SK-N-SH (cell line): ENCODE data around the gene VPS35L. TPM values are rescaled to one million over a fixed set of nuclear protein-coding genes. Genes with fewer than 3 reads are reported as not detected.

ENCODE experiments used
- CTCF ChIA-PET: fragments of 300-600, 350-600 bp; formaldehyde crosslinking; extraction: SDS; loops from one replicate; lab custom pipeline; 2021; lab: Yijun Ruan, JAX
- POLR2A ChIA-PET: fragments of 350-600 bp; sonication (Branson Sonifier 250); formaldehyde crosslinking; extraction: SDS; loops from one replicate; lab custom pipeline; 2020; ENCODE audit warnings: antibody characterized with exemption, inconsistent platforms; lab: Yijun Ruan, JAX
- DNase-seq: peaks from one replicate; pipeline ENCODE4 v3.0.0; 2012
- H2AFZ ChIP-seq: fragments of 200-600 bp; sonication (generic); 2 replicates; pipeline ENCODE4 v1.8.1; 2016; ENCODE audit warnings: antibody characterized with exemption, mild to moderate bottlenecking, low read depth
- H3F3A ChIP-seq: fragments of 200-600 bp; sonication (generic); replicated peaks from 2 replicates; pipeline ENCODE3; 2016; ENCODE audit warnings: antibody characterized with exemption, mild to moderate bottlenecking; ENCODE audit not compliant: insufficient read depth
- H3K27ac ChIP-seq, 2 experiments: fragments of 200-500 bp in 1 of 2; fragments of 200-600 bp in 1 of 2; sonication (Bioruptor generic) in 1 of 2; sonication (generic), shearing (Covaris generic) in 1 of 2; 2 replicates each; pipeline versions ENCODE4 v1.5.1 to v1.6.1; 2014 to 2016; ENCODE audit warnings: low read depth in 2 of 2, inconsistent platforms in 1 of 2, low read length in 1 of 2, mild to moderate bottlenecking in 1 of 2, mixed read lengths in 1 of 2
- H3K27me3 ChIP-seq: fragments of 200-600 bp; sonication (generic), shearing (Covaris generic); 2 replicates; pipeline ENCODE4 v1.6.1; 2016; ENCODE audit warnings: mixed run types; ENCODE audit not compliant: insufficient read depth
- H3K36me3 ChIP-seq, 2 experiments: fragments of 200-500 bp in 1 of 2; fragments of 200-600 bp in 1 of 2; sonication (Bioruptor generic) in 1 of 2; sonication (generic) in 1 of 2; replicated peaks in 1 of 2; 2 replicates each; pipeline versions ENCODE3 to v1.5.1; 2014 to 2016; ENCODE audit warnings: low read length in 1 of 2, mild to moderate bottlenecking in 1 of 2; ENCODE audit not compliant: insufficient read depth in 2 of 2, control insufficient read depth in 1 of 2
- H3K4me1 ChIP-seq, 2 experiments: fragments of 200-500 bp in 1 of 2; fragments of 200-600 bp in 1 of 2; sonication (Bioruptor generic) in 1 of 2; sonication (generic), shearing (Covaris generic) in 1 of 2; 2 replicates each; pipeline versions ENCODE4 v1.5.1 to v1.6.1; 2014 to 2016; ENCODE audit warnings: low read depth in 1 of 2, low read length in 1 of 2, mixed run types in 1 of 2; ENCODE audit not compliant: insufficient read depth in 2 of 2, control insufficient read depth in 1 of 2
- H3K4me2 ChIP-seq: fragments of 200-600 bp; sonication (generic), shearing (Covaris generic); 2 replicates; pipeline ENCODE4 v1.6.1; 2017; ENCODE audit warnings: mixed run types
- H3K4me3 ChIP-seq, 2 experiments: fragments of 200-500 bp in 1 of 2; fragments of 200-600 bp in 1 of 2; sonication (Bioruptor generic) in 1 of 2; sonication (generic), shearing (Covaris generic) in 1 of 2; 2 replicates each; pipeline versions ENCODE4 v1.5.1 to v1.8.1; 2014 to 2016; ENCODE audit warnings: low read depth in 2 of 2, inconsistent platforms in 1 of 2, low read length in 1 of 2, mild to moderate bottlenecking in 1 of 2, mixed read lengths in 1 of 2, moderate library complexity in 1 of 2
- H3K79me2 ChIP-seq: fragments of 200-600 bp; sonication (generic); 2 replicates; pipeline ENCODE4 v1.8.1; 2017; ENCODE audit warnings: mild to moderate bottlenecking; ENCODE audit not compliant: insufficient read depth
- H3K9ac ChIP-seq: fragments of 200-600 bp; sonication (generic); 2 replicates; pipeline ENCODE4 v1.6.1; 2017; ENCODE audit warnings: mixed run types
- H3K9me2 ChIP-seq: fragments of 200-600 bp; sonication (generic); 2 replicates; pipeline ENCODE4 v1.6.1; 2017; ENCODE audit warnings: mixed run types
- H3K9me3 ChIP-seq: fragments of 200-600 bp; sonication (generic); 2 replicates; pipeline ENCODE4 v1.6.1; 2017; ENCODE audit warnings: mixed run types, mild to moderate bottlenecking, moderate library complexity
- H4K20me1 ChIP-seq: fragments of 200-600 bp; sonication (generic); 2 replicates; pipeline ENCODE4 v1.6.1; 2017; ENCODE audit warnings: mild to moderate bottlenecking, mixed run types; ENCODE audit not compliant: insufficient read depth
- ELF1 ChIP-seq: IDR thresholded peaks from 2 replicates; pipeline ENCODE4 v1.4.0; 2012
- GABPA ChIP-seq: IDR thresholded peaks from 2 replicates; pipeline ENCODE4 v1.4.0; 2012; ENCODE audit warnings: low read depth, mild to moderate bottlenecking
- JUND ChIP-seq: IDR thresholded peaks from 2 replicates; pipeline ENCODE4 v1.4.0; 2012
- MXI1 ChIP-seq: IDR thresholded peaks from 2 replicates; pipeline ENCODE4 v1.6.1; 2012; ENCODE audit warnings: mild to moderate bottlenecking, low read depth, low read length, improper control_type of control experiment
- NFIC ChIP-seq: IDR thresholded peaks from 2 replicates; pipeline ENCODE4 v1.4.0; 2012; ENCODE audit warnings: borderline replicate concordance
- NRF1 ChIP-seq: IDR thresholded peaks from 2 replicates; pipeline ENCODE4 v1.6.1; 2012; ENCODE audit warnings: low read depth, mild to moderate bottlenecking, low read length
- PBX3 ChIP-seq: IDR thresholded peaks from 2 replicates; pipeline ENCODE4; 2012
- RAD21 ChIP-seq: IDR thresholded peaks from 2 replicates; pipeline ENCODE4 v1.6.1; 2012; ENCODE audit warnings: mild to moderate bottlenecking, low read length
- RXRA ChIP-seq: IDR thresholded peaks from 2 replicates; pipeline ENCODE4 v1.4.0; 2012; ENCODE audit warnings: low read depth, mild to moderate bottlenecking, borderline replicate concordance
- SIN3A ChIP-seq: IDR thresholded peaks from 2 replicates; pipeline ENCODE4 v1.6.1; 2012; ENCODE audit warnings: low read depth, mild to moderate bottlenecking, low read length, moderate library complexity, borderline replicate concordance
- SMC3 ChIP-seq: IDR thresholded peaks from 2 replicates; pipeline ENCODE4 v1.6.1; 2012; ENCODE audit warnings: low read depth, low read length, improper control_type of control experiment
- TCF12 ChIP-seq: IDR thresholded peaks from 2 replicates; pipeline ENCODE4 v1.4.0; 2012
- TEAD4 ChIP-seq: IDR thresholded peaks from 2 replicates; pipeline ENCODE4 v1.4.0; 2012; ENCODE audit warnings: mild to moderate bottlenecking, borderline replicate concordance; ENCODE audit not compliant: insufficient read depth
- YY1 ChIP-seq: IDR thresholded peaks from 2 replicates; pipeline ENCODE4 v1.4.0; 2012; ENCODE audit warnings: low read depth, mild to moderate bottlenecking
- WGBS: methylation state at CpG from one replicate; pipeline ENCODE4 v1.1.6; 2017; ENCODE audit warnings: low lambda C conversion rate; 5-methylcytosine and 5-hydroxymethylcytosine counted together
- polyA plus RNA-seq, 3 experiments: library from polyadenylated mRNA; depleted of rRNA; stranded (reverse); fragments of >200 nt; gene quantifications; 2 replicates each; pipeline ENCODE4 v1.2.3, GENCODE V29; 2012
- TF ChIP-seq, protein P1 (sequence below): fragments of 150-350 bp; IDR thresholded peaks from 2 replicates; pipeline ENCODE4 v1.6.1; 2017; ENCODE audit warnings: antibody characterized with exemption, low read length, low read depth, borderline replicate concordance
- TF ChIP-seq, protein P2 (sequence below): IDR thresholded peaks from 2 replicates; pipeline ENCODE4 v1.4.0; 2012; ENCODE audit warnings: low read depth, borderline replicate concordance

Gene VPS35L
- polyA plus RNA-seq, 1 of the 3 experiments (the other 2 are of a cell fraction): 35.3 TPM

GRCh38 chr16:19525385-19525723 lies 30.1 kb upstream of the VPS35L start (continued):
- TF ChIP-seq PBX3: no peak
- TF ChIP-seq, protein P1, sequence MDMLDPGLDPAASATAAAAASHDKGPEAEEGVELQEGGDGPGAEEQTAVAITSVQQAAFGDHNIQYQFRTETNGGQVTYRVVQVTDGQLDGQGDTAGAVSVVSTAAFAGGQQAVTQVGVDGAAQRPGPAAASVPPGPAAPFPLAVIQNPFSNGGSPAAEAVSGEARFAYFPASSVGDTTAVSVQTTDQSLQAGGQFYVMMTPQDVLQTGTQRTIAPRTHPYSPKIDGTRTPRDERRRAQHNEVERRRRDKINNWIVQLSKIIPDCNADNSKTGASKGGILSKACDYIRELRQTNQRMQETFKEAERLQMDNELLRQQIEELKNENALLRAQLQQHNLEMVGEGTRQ: no peak
- TF ChIP-seq YY1: no peak
- no peak for TF ChIP-seq NRF1
- no peak for TF ChIP-seq JUND
- TF ChIP-seq ELF1: no peak
- TF ChIP-seq, protein P2, sequence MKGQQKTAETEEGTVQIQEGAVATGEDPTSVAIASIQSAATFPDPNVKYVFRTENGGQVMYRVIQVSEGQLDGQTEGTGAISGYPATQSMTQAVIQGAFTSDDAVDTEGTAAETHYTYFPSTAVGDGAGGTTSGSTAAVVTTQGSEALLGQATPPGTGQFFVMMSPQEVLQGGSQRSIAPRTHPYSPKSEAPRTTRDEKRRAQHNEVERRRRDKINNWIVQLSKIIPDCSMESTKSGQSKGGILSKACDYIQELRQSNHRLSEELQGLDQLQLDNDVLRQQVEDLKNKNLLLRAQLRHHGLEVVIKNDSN: no peak

DNA sequence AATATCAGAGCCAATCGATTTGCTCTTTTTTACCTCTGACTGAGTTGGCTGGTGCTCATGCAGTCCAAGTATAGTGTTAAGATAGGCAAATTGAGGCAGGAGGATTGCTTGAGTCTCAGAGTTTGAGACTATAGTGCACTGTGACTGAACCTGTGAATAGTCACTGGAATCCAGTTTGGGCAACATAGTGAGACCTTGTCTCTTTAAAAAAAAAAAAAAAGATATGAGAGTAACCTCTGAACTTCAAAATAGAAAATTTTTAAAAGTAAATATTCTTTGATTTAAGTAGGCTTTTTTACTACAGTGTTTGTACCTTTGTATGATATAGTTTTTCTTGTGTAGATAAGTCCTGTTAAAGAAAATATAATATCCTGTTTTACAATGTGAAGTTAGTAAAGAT lies 28.3 kb upstream of the VPS35L start:
- H2AFZ ChIP-seq: no peak overlapping the region
- H3K36me3 ChIP-seq: peaks cover 16 to 21% of the 10 kb centered on the region in 2 experiments
- 41% methylated on average over 1 of the region's 1 CpG for WGBS
- no peak overlapping the region for H3K4me3 ChIP-seq
- no peaks in the 10 kb centered on the region for H3K27me3 ChIP-seq
- TF ChIP-seq JUND (no peak), SIN3A (no peak), PBX3 (no peak), GABPA (no peak), RXRA (no peak), RAD21 (no peak), NFIC (no peak), SMC3 (no peak), MXI1 (no peak), TCF12 (no peak), TEAD4 (no peak)
- TF ChIP-seq, protein P1: no peak
- TF ChIP-seq, all 33 proteins: peak for 0
- POLR2A ChIA-PET: no interaction called here
- CTCF ChIA-PET: interaction anchor here (0.9 kb wide), 1 partner anchor 441 kb away, joined by 3 read pairs; no protein-coding TSS in a partner anchor
- Histone ChIP-seq H3K4me1 (peaks cover 8 to 13% of the 10 kb centered on the region in 2 experiments; a peak in 2 of 4 replicates), H3K9me3 (no peaks in the 10 kb centered on the region), H3K79me2 (peaks cover 45% of the 10 kb centered on the region), H4K20me1 (no peaks in the 10 kb centered on the region), H3K27ac (no peak overlapping the region), H3F3A (peaks cover 7% of the 10 kb centered on the region), H3K4me2 (no peak overlapping the region), H3K9ac (no peak overlapping the region), H3K9me2 (no peaks in the 10 kb centered on the region)
- no peak for DNase-seq
